Pancreas (tissue), 10 donors: ENCODE results near the gene POU2AF1. TPM values are rescaled to one million over a fixed set of nuclear protein-coding genes. Genes with fewer than 3 reads are reported as not detected.

Experiments
- ATAC-seq, 4 donors: fragments of 200-7000 bp; cut with Tn5 transposase; one replicate each; pipeline versions ENCODE4 v1.8.0 to v1.9.1; 2020; ENCODE audit warnings: mild to moderate bottlenecking in 4 of 4, moderate library complexity in 4 of 4
- DNase-seq, 6 donors: peaks; one replicate each; pipeline ENCODE4 v3.0.0-alpha.2; 2020
- FAIRE-seq: peaks from 2 replicates; lab custom pipeline; 2012; peaks lifted over from hg19 to GRCh38; lab: Jason Lieb, UNC
- H3K27ac ChIP-seq, 4 donors: fragments of 200-600 bp; sonication (generic); 1 replicate in 3 of 4; 2 replicates in 1 of 4; pipeline versions ENCODE4 v1.5.0 to v1.8.0; 2020
- H3K27me3 ChIP-seq, 4 donors: fragments of 200-600 bp; one replicate each; pipeline ENCODE4 v1.8.0; 2021
- H3K36me3 ChIP-seq, 3 donors: fragments of 200-600 bp; sonication (generic) in 1 of 3; one replicate each; pipeline versions ENCODE4 v1.5.0 to v1.8.0; 2020 to 2021
- H3K4me1 ChIP-seq, 3 donors: fragments of 200-600 bp; one replicate each; pipeline ENCODE4 v1.8.0; 2021
- H3K4me3 ChIP-seq, 4 donors: fragments of 200-600 bp; sonication (generic) in 2 of 4; one replicate each; pipeline versions ENCODE4 v1.5.0 to v1.8.0; 2020 to 2021
- H3K9me3 ChIP-seq, 4 donors: fragments of 200-600 bp; one replicate each; pipeline ENCODE4 v1.8.0; 2021
- WGBS, 2 donors: extraction: QIAGEN DNeasy Blood & Tissue Kit; methylation state at CpG; one replicate each; pipeline ENCODE4 v1.1.7; 2013; 5-methylcytosine and 5-hydroxymethylcytosine counted together
- intact Hi-C, 3 donors: fragments of 100-400 bp; cut with DNase I; formaldehyde crosslinking; loops; one replicate each; pipeline versions ENCODE4 v1.11.1 to v1.14.2; 2022
- polyA plus RNA-seq, 2 donors: library from polyadenylated mRNA; stranded (reverse); fragments of 200-250 nt; gene quantifications; one replicate each; pipeline ENCODE4 v1.2.3, GENCODE V29; 2013
- total RNA-seq, 6 donors: library from RNA; stranded (reverse); fragmentation: NEBNext Ultra II Directional in 4 of 6; extraction: Animal tissue kit (Norgen Biotek cat#: 25700) in 4 of 6; gene quantifications; one replicate each; pipeline versions ENCODE4 v1.2.1 to v1.2.4, GENCODE V29; 2021 to 2023
- TF ChIP-seq, protein P1 (sequence below), 4 donors: fragments of 200-600 bp; sonication (generic) in 3 of 4; IDR thresholded peaks; one replicate each; pipeline versions ENCODE4 v1.5.0 to v1.8.0; 2021; ENCODE audit warnings: antibody characterized with exemption in 4 of 4
- donor health status: healthy with polysubstance abuse.
- donor health status: DM: no; HTN: no; CAD: no; lungs with moderate emphysema.
- donor health status: DM: no; HTN: no; CAD: no.
- donor health status: control.
- donor health status: control.
- donor health status: Bipolar disorder and iron deficiency.
- donor health status: DM: yes; HTN: yes; CAD: no.
- donor health status: DM: no; HTN: no; CAD: no.
- donor health status: DM: no; HTN: no; CAD: no.
- donor health status: DM: yes; HTN: yes; CAD: no.

The POU2AF1 gene
- total and polyA plus RNA-seq, 8 donors = 0.08 to 2.2 (median 0.41) TPM

DNA sequence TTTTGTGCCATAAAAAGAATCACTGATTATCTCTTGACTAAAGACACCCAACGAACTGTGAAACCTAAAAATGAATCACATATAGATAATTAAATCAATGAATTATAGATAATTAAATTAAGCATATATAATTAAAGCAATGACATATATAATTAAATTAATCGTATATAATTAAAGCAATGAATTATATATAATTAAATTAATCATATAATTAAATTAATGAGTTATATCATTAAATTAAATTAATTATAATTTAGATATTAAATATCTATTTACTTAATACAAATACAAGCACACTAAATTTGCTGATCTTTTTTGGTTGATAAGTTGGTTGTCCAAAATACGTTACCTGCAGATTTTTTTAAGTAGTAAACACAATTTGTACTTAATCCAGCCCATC, 30.9 kb downstream of the POU2AF1 start:
- Histone ChIP-seq H3K27me3 (no peaks in the 10 kb centered on the region), H3K27ac (no peak overlapping the region), H3K36me3 (no peaks in the 10 kb centered on the region), H3K9me3 (no peaks in the 10 kb centered on the region), H3K4me1 (peaks cover 1 to 18% (median 15%) of the 10 kb centered on the region in 3 donors), H3K4me3 (no peak overlapping the region)
- TF ChIP-seq, protein P1, sequence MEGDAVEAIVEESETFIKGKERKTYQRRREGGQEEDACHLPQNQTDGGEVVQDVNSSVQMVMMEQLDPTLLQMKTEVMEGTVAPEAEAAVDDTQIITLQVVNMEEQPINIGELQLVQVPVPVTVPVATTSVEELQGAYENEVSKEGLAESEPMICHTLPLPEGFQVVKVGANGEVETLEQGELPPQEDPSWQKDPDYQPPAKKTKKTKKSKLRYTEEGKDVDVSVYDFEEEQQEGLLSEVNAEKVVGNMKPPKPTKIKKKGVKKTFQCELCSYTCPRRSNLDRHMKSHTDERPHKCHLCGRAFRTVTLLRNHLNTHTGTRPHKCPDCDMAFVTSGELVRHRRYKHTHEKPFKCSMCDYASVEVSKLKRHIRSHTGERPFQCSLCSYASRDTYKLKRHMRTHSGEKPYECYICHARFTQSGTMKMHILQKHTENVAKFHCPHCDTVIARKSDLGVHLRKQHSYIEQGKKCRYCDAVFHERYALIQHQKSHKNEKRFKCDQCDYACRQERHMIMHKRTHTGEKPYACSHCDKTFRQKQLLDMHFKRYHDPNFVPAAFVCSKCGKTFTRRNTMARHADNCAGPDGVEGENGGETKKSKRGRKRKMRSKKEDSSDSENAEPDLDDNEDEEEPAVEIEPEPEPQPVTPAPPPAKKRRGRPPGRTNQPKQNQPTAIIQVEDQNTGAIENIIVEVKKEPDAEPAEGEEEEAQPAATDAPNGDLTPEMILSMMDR (IDR thresholded peaks at IDR 0.05) = no peak
- intact Hi-C loops = no loop called here
- FAIRE-seq (peak; percentile 98), ATAC-seq (no peak), DNase-seq (no peak)
- WGBS, 2 donors = 63 to 78% methylated on average over 3 of the region's 3 CpGs

DNA sequence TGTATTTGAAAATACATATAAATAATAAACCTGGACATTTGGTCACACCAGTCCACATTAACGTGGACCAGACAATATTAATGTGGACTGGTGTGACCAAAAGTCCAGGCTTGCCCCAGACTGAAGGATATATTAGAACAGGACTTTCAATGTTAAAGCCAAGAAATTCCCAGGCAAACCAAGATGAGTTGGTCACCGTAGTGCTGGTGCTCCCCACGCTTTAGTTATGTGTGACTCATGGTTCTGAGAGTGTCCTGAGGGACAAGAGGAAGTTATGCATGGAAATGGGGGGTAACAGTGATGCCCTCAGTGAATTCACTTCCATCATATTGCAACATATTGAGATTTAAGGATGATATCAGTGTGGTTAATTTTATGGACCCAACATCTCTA, 31.4 kb downstream of the POU2AF1 start:
- TF ChIP-seq, protein P1 (IDR thresholded peaks at IDR 0.05) = no peak
- Histone ChIP-seq H3K4me3 (no peak overlapping the region), H3K27ac (no peak overlapping the region), H3K4me1 (peaks cover 0 to 15% (median 13%) of the 10 kb centered on the region in 3 donors), H3K27me3 (no peaks in the 10 kb centered on the region), H3K9me3 (no peaks in the 10 kb centered on the region), H3K36me3 (no peaks in the 10 kb centered on the region)
- 89 to 94% methylated on average over 3 of the region's 3 CpGs for WGBS, 2 donors
- DNase-seq = no peak
- no peak for FAIRE-seq
- intact Hi-C loops = no loop called here
- ATAC-seq = no peak

DNA sequence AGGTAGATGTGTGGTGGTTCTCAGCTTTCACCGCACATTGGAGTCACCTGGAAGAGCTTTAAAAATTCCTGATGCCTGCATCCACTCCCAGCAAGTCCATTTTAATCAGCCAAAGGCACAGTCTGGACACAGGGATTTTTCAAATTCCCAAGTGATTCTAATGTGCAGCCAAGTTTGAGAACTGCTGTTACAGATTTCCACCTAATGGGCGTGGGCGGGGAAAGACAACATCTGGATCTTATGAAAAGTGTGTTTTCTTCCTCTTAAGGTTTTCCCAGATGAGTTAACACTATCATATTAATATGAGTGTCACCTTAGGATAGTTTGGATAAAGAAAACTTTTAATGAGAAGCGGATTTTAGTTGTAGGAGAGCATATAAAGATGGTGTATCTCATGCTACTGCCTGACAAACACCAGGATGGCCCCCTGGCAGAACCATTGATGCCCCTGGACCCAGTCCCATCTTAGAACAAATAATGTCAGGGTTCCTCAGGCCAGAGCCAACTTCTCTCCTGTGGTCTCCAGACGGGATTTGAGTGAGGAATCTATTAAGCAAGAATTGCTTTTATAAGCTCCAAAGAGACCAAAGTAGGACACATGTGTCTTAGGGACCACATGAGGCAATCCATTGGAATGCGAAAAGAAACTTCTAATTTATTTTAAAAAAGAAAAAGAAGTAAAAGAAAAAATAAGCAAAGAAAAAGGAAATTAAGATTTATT, 31.9 kb downstream of the POU2AF1 start:
- intact Hi-C loops = no loop called here
- Histone ChIP-seq H3K4me3 (no peak overlapping the region), H3K27ac (no peak overlapping the region), H3K4me1 (peaks cover 0 to 10% (median 8%) of the 10 kb centered on the region in 3 donors), H3K9me3 (no peaks in the 10 kb centered on the region), H3K27me3 (no peaks in the 10 kb centered on the region), H3K36me3 (no peaks in the 10 kb centered on the region)
- 84 to 91% methylated on average over 6 of the region's 6 CpGs for WGBS, 2 donors
- ATAC-seq (peak in 1 of 4 donors; percentile 29), FAIRE-seq (no peak), DNase-seq (no peak)
- TF ChIP-seq, protein P1 (IDR thresholded peaks at IDR 0.05) = no peak

DNA sequence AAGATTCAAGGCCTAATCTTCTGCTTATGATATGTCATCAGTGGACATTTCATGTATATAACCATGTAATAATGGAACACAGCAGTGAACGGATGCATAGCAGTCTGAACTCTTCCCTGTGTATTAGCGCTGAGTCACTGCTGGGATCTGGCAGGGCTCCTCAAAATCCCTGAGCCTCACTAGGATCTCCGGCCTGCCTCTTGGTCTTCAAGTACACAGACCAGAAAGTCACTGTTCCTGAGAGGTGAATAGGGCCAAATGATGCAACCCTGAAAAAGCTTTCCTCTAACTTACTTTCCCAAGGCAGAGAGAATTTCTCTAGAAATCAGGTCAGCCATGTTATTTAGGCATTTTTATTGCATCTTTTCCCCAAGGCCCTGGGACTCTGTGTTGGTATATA, 35.0 kb downstream of the POU2AF1 start:
- Histone ChIP-seq H3K4me1 (peaks cover 0 to 9% (median 0%) of the 10 kb centered on the region in 3 donors), H3K36me3 (no peaks in the 10 kb centered on the region), H3K27me3 (no peaks in the 10 kb centered on the region), H3K9me3 (no peaks in the 10 kb centered on the region), H3K4me3 (no peak overlapping the region), H3K27ac (no peak overlapping the region)
- 58 to 81% methylated on average over 3 of the region's 3 CpGs for WGBS, 2 donors
- DNase-seq (no peak), ATAC-seq (peak in 3 of 4 donors; percentile 57 to 71 (median 66)), FAIRE-seq (no peak)
- intact Hi-C loops = no loop called here
- TF ChIP-seq, protein P1 (IDR thresholded peaks at IDR 0.05) = no peak

DNA sequence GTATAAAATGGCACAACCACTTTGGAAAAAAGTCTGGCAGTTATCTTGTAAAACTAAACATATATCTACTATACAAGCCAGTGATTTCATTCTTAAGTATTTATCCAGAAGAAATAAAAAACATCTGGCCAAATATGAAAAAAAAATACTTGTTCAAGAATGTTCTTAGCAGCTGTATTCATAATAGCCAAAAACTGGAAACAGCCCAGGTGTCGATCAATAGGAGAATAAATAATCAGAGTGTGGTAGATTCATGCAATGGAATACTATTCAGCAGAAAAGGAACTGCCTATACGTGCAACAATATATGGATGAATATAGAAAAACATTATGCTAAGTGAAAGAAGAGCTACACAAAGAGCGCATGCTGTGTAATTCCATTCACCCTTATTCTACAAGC, 36.7 kb downstream of the POU2AF1 start:
- Histone ChIP-seq H3K27ac (no peak overlapping the region), H3K27me3 (no peaks in the 10 kb centered on the region), H3K4me3 (no peak overlapping the region), H3K9me3 (no peaks in the 10 kb centered on the region), H3K36me3 (no peaks in the 10 kb centered on the region), H3K4me1 (peaks cover 0 to 14% (median 0%) of the 10 kb centered on the region in 3 donors)
- ATAC-seq (peak in 2 of 4 donors; percentile 36 to 50), FAIRE-seq (no peak), DNase-seq (no peak)
- TF ChIP-seq, protein P1 (IDR thresholded peaks at IDR 0.05) = no peak
- WGBS, 2 donors = 51 to 53% methylated on average over 3 of the region's 3 CpGs
- intact Hi-C loops = no loop called here
